Measurements from ENCODE around the gene PTPN13. TPM values are rescaled to one million over a fixed set of nuclear protein-coding genes. Genes with fewer than 3 reads are reported as not detected.

The PTPN13 gene
- total and polyA plus RNA-seq, 4 donors = 21.7 to 170 (median 44.6) TPM

DNA sequence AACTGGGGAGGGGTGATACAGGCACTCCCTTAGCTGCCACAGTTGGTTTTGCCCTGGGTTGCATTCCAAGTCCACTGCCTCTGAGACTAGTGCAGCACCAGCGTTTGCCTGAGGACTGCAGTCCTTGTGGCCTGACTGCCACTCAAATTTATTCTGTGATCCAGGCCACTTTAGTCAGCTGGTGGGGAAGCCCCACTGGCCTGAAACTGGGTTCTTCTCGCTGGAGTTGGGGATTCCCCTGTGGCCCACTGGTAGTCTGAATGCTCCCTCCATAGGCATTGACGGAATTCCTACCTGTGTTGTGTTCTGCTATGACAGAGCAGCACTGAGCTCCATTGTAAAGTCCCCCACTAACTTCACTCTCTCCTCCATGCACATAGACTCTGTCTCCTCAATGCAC is 63.8 kb downstream of the PTPN13 start:
- WGBS (ENCODE audit: insufficient coverage) = 94% methylated on average over 3 of the region's 3 CpGs
- Histone ChIP-seq H3K4me1 (ENCODE audit: control insufficient read depth, insufficient read depth, low read length) (no peaks in the 10 kb centered on the region), H3K27ac (ENCODE audit: low read depth, low read length) (no peak overlapping the region), H3K36me3 (ENCODE audit: control insufficient read depth, insufficient read depth, low read length) (no peaks in the 10 kb centered on the region), H3K27me3 (ENCODE audit: control insufficient read depth, insufficient read depth, low read length) (no peaks in the 10 kb centered on the region), H3K4me3 (ENCODE audit: low read depth, low read length) (no peak overlapping the region), H3K9me3 (ENCODE audit: control insufficient read depth, insufficient read depth, low read length) (no peaks in the 10 kb centered on the region)
- no peak for DNase-seq (ENCODE audit: low read depth in 4 of 6, low spot score in 6 of 6)

DNA sequence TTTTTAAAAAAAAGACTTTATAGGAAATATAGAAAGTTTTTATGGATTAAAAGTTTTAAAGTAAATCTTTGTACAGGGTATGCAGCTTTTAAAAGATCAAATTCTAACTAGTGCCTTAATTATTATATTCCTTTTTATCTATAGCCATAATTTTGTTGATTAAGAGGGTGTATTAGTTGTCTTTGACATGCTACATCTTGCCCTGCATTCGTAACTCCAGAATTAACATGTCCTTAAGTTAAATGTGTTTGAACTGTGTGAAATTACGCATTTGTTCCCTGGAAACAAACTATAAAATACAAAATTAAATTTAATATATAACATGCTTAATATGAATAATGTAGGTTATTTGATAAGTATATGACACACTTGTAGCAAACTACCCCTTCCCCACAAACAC is 66.3 kb downstream of the PTPN13 start:
- WGBS (ENCODE audit: insufficient coverage) = no CpG with 5 or more reads among the region's 2 CpGs
- DNase-seq (ENCODE audit: low read depth in 4 of 6, low spot score in 6 of 6) = no peak
- Histone ChIP-seq H3K27ac (ENCODE audit: low read depth, low read length) (no peak overlapping the region), H3K36me3 (ENCODE audit: control insufficient read depth, insufficient read depth, low read length) (no peaks in the 10 kb centered on the region), H3K27me3 (ENCODE audit: control insufficient read depth, insufficient read depth, low read length) (no peaks in the 10 kb centered on the region), H3K9me3 (ENCODE audit: control insufficient read depth, insufficient read depth, low read length) (no peaks in the 10 kb centered on the region), H3K4me1 (ENCODE audit: control insufficient read depth, insufficient read depth, low read length) (no peaks in the 10 kb centered on the region), H3K4me3 (ENCODE audit: low read depth, low read length) (no peak overlapping the region)

GRCh38 chr4:86661006-86661405 is 66.9 kb downstream of the PTPN13 start:
- no peaks in the 10 kb centered on the region for H3K27me3 ChIP-seq (ENCODE audit: control insufficient read depth, insufficient read depth, low read length)
- H3K4me1 ChIP-seq (ENCODE audit: control insufficient read depth, insufficient read depth, low read length) = no peaks in the 10 kb centered on the region
- H3K36me3 ChIP-seq (ENCODE audit: control insufficient read depth, insufficient read depth, low read length) = no peaks in the 10 kb centered on the region
- no peak for DNase-seq (ENCODE audit: low read depth in 4 of 6, low spot score in 6 of 6)
- H3K27ac ChIP-seq (ENCODE audit: low read depth, low read length) = no peak overlapping the region
- H3K4me3 ChIP-seq (ENCODE audit: low read depth, low read length) = no peak overlapping the region
- no peaks in the 10 kb centered on the region for H3K9me3 ChIP-seq (ENCODE audit: control insufficient read depth, insufficient read depth, low read length)

DNA sequence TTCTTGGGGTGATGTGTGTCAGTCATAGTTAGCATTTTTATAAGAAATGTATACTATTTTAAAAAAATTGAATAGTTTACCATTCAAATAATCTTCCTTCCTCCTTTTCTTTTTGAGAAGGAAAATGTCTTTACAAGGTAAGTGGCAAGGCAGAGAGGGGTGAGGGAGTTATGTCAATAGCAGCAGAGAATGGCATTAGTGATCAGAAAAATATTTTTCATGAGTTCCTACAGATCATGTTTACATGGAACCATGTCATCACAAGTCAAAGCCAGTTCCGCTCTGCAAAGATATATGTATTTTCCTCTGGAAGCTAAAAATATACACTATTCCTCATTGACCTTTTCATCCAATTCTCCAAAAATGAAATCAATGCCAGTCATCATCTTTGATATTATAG is 67.3 kb downstream of the PTPN13 start:
- WGBS (ENCODE audit: insufficient coverage) = 86% methylated on average over 1 of the region's 1 CpG
- Histone ChIP-seq H3K9me3 (ENCODE audit: control insufficient read depth, insufficient read depth, low read length) (no peaks in the 10 kb centered on the region), H3K4me1 (ENCODE audit: control insufficient read depth, insufficient read depth, low read length) (no peaks in the 10 kb centered on the region), H3K36me3 (ENCODE audit: control insufficient read depth, insufficient read depth, low read length) (no peaks in the 10 kb centered on the region), H3K4me3 (ENCODE audit: low read depth, low read length) (no peak overlapping the region), H3K27ac (ENCODE audit: low read depth, low read length) (no peak overlapping the region), H3K27me3 (ENCODE audit: control insufficient read depth, insufficient read depth, low read length) (no peaks in the 10 kb centered on the region)
- DNase-seq (ENCODE audit: low read depth in 4 of 6, low spot score in 6 of 6) = no peak

- Histone ChIP-seq H3K27ac (ENCODE audit: low read depth, low read length) (no peak overlapping the region), H3K9me3 (ENCODE audit: control insufficient read depth, insufficient read depth, low read length) (no peaks in the 10 kb centered on the region), H3K4me3 (ENCODE audit: low read depth, low read length) (no peak overlapping the region), H3K27me3 (ENCODE audit: control insufficient read depth, insufficient read depth, low read length) (no peaks in the 10 kb centered on the region), H3K36me3 (ENCODE audit: control insufficient read depth, insufficient read depth, low read length) (no peaks in the 10 kb centered on the region), H3K4me1 (ENCODE audit: control insufficient read depth, insufficient read depth, low read length) (no peaks in the 10 kb centered on the region)
- no peak for DNase-seq (ENCODE audit: low read depth in 4 of 6, low spot score in 6 of 6)
- WGBS (ENCODE audit: insufficient coverage) = no CpG with 5 or more reads among the region's 1 CpG
Measured at GRCh38 chr4:86664959-86665358, 70.8 kb downstream of the PTPN13 start.

DNA sequence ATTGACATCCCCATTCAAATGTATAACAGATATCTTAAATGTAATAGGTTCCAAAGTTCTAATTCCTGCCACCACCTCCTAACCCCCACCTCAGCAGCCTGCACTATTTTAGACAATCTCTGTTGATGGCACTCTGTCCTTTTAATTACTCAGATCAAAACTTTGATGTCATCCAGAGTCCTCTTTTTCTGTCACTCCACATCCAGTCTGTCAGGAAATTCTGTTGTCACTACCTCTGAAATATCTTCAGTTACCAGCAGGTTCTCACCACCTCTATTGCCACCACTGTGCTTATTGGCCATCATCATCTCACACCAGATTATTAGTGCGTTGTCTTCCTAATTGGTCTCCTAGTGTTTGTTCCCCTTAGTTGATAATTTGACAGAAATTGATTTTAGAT is 76.2 kb downstream of the PTPN13 start:
- WGBS (ENCODE audit: insufficient coverage) = no CpG with 5 or more reads among the region's 1 CpG
- H3K27ac ChIP-seq (ENCODE audit: low read depth, low read length) = no peak overlapping the region
- H3K9me3 ChIP-seq (ENCODE audit: control insufficient read depth, insufficient read depth, low read length) = no peaks in the 10 kb centered on the region
- H3K27me3 ChIP-seq (ENCODE audit: control insufficient read depth, insufficient read depth, low read length) = no peaks in the 10 kb centered on the region
- no peaks in the 10 kb centered on the region for H3K36me3 ChIP-seq (ENCODE audit: control insufficient read depth, insufficient read depth, low read length)
- DNase-seq (ENCODE audit: low read depth in 4 of 6, low spot score in 6 of 6) = no peak
- H3K4me3 ChIP-seq (ENCODE audit: low read depth, low read length) = no peak overlapping the region
- no peaks in the 10 kb centered on the region for H3K4me1 ChIP-seq (ENCODE audit: control insufficient read depth, insufficient read depth, low read length)

GRCh38 chr4:86670756-86671155 is 76.6 kb downstream of the PTPN13 start:
- Histone ChIP-seq H3K36me3 (ENCODE audit: control insufficient read depth, insufficient read depth, low read length) (no peaks in the 10 kb centered on the region), H3K27me3 (ENCODE audit: control insufficient read depth, insufficient read depth, low read length) (no peaks in the 10 kb centered on the region), H3K9me3 (ENCODE audit: control insufficient read depth, insufficient read depth, low read length) (no peaks in the 10 kb centered on the region), H3K4me3 (ENCODE audit: low read depth, low read length) (no peak overlapping the region), H3K4me1 (ENCODE audit: control insufficient read depth, insufficient read depth, low read length) (no peaks in the 10 kb centered on the region), H3K27ac (ENCODE audit: low read depth, low read length) (no peak overlapping the region)
- WGBS (ENCODE audit: insufficient coverage) = no CpG with 5 or more reads among the region's 2 CpGs
- DNase-seq (ENCODE audit: low read depth in 4 of 6, low spot score in 6 of 6) = no peak

DNA sequence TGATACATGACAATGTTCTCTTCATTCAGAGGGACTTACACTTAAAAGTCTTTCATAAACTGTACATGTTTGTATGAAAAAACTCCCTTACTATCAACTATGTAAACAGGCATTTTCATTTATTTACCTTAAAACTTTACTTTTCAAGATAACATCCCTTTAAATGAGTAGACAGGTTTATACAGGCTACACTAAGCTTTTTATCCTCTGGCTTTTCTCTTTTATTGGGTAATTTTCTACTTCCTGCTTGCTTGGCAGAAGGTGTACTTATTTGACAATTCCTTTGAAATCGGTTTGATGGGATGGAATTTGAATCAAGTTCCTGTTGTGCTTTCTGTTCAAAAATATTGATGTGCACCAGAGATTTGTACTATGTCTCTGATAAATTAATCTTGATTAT is 81.4 kb downstream of the PTPN13 start:
- H3K9me3 ChIP-seq (ENCODE audit: control insufficient read depth, insufficient read depth, low read length) = no peaks in the 10 kb centered on the region
- no peak overlapping the region for H3K4me3 ChIP-seq (ENCODE audit: low read depth, low read length)
- no CpG with 5 or more reads among the region's 1 CpG for WGBS (ENCODE audit: insufficient coverage)
- no peak for DNase-seq (ENCODE audit: low read depth in 4 of 6, low spot score in 6 of 6)
- H3K27me3 ChIP-seq (ENCODE audit: control insufficient read depth, insufficient read depth, low read length) = no peaks in the 10 kb centered on the region
- no peaks in the 10 kb centered on the region for H3K36me3 ChIP-seq (ENCODE audit: control insufficient read depth, insufficient read depth, low read length)
- no peak overlapping the region for H3K27ac ChIP-seq (ENCODE audit: low read depth, low read length)
- no peaks in the 10 kb centered on the region for H3K4me1 ChIP-seq (ENCODE audit: control insufficient read depth, insufficient read depth, low read length)

DNA sequence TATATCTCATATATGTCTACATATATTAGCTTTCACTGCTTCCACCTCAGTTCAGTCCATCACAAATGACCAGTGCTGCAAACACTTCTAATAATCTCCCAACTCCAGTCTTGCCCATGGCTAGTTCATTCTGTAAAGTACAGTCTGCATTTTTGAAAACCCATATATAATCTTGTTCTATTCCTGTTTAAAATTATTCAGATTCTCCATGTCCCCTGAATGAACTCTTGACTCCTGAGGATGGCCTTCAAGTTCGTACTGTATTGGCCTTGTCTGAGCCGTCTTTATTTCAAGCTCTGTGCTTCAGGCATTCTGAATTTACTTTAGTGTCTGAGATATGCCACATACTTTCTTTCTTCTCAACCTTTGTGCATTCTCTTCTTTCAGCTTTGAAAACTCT is 84.7 kb downstream of the PTPN13 start:
- H3K27ac ChIP-seq (ENCODE audit: low read depth, low read length) = no peak overlapping the region
- no peaks in the 10 kb centered on the region for H3K27me3 ChIP-seq (ENCODE audit: control insufficient read depth, insufficient read depth, low read length)
- H3K4me3 ChIP-seq (ENCODE audit: low read depth, low read length) = no peak overlapping the region
- DNase-seq (ENCODE audit: low read depth in 4 of 6, low spot score in 6 of 6) = no peak
- WGBS (ENCODE audit: insufficient coverage) = 87% methylated on average over 2 of the region's 2 CpGs
- H3K36me3 ChIP-seq (ENCODE audit: control insufficient read depth, insufficient read depth, low read length) = no peaks in the 10 kb centered on the region
- H3K9me3 ChIP-seq (ENCODE audit: control insufficient read depth, insufficient read depth, low read length) = no peaks in the 10 kb centered on the region
- no peaks in the 10 kb centered on the region for H3K4me1 ChIP-seq (ENCODE audit: control insufficient read depth, insufficient read depth, low read length)

DNA sequence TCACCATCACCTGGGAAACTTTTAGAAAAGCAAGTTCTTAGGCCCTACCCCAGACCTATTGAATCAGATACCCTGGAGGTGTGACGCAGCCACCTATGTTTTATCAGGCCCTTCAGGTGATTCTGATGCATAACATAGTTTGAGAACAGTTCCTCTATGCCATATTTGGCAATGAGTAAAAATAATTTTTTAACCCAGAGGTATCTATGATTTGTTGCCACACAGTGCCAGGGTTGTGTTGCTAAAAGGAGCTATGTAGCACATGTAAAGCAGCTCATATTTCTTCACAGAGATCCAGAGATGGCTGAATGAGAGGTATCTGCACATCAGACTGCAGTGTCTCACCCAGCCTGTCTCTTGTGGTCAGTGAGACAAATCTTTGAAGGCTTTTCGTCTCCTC is 85.3 kb downstream of the PTPN13 start:
- WGBS (ENCODE audit: insufficient coverage) = no CpG with 5 or more reads among the region's 2 CpGs
- H3K4me1 ChIP-seq (ENCODE audit: control insufficient read depth, insufficient read depth, low read length) = no peaks in the 10 kb centered on the region
- H3K36me3 ChIP-seq (ENCODE audit: control insufficient read depth, insufficient read depth, low read length) = no peaks in the 10 kb centered on the region
- DNase-seq (ENCODE audit: low read depth in 4 of 6, low spot score in 6 of 6) = no peak
- no peak overlapping the region for H3K27ac ChIP-seq (ENCODE audit: low read depth, low read length)
- H3K27me3 ChIP-seq (ENCODE audit: control insufficient read depth, insufficient read depth, low read length) = no peaks in the 10 kb centered on the region
- H3K9me3 ChIP-seq (ENCODE audit: control insufficient read depth, insufficient read depth, low read length) = no peaks in the 10 kb centered on the region
- H3K4me3 ChIP-seq (ENCODE audit: low read depth, low read length) = no peak overlapping the region

Data from spinal cord (tissue), 10 donors.